Caco-2 (cell line): ENCODE data around the gene DYNC2I2. TPM values are rescaled to one million over a fixed set of nuclear protein-coding genes. Genes with fewer than 3 reads are reported as not detected.
A peak's percentile ranks its signal among the peaks of the same experiment; 100 is the strongest.

Source experiments
- BruUV-seq: library from RNA; stranded (reverse); fragments of 400-500 nt; replicated peaks from 2 replicates; lab custom pipeline; 2021; lab: Mats Ljungman, UMichigan
- CTCF ChIA-PET: fragments of 300-600 bp; sonication (Branson Sonifier 250); formaldehyde crosslinking; loops from one replicate; lab custom pipeline; 2022; ENCODE audit warnings: antibody characterized with exemption; lab: Charles Lee
- POLR2A ChIA-PET: fragments of 300-600 bp; sonication (Branson Sonifier 250); formaldehyde crosslinking; loops from one replicate; lab custom pipeline; 2022; ENCODE audit warnings: antibody characterized with exemption; lab: Charles Lee
- DNase-seq, 2 experiments: peaks; one replicate each; pipeline versions ENCODE4 v3.0.0 to v3.0.0-alpha.2; 2020 to 2022
- H3K27me3 ChIP-seq: replicated peaks from 2 replicates; pipeline ENCODE4 v1.6.0; 2011; ENCODE audit warnings: low read length; ENCODE audit not compliant: control insufficient read depth, insufficient read depth
- H3K36me3 ChIP-seq: 2 replicates; pipeline ENCODE4 v1.5.1; 2011; ENCODE audit warnings: low read length; ENCODE audit not compliant: control insufficient read depth, insufficient read depth
- H3K4me1 ChIP-seq: fragments of 250-450 bp; sonication (Bioruptor Pico); 2 replicates; pipeline ENCODE4 v1.5.1; 2020; ENCODE audit warnings: mild to moderate bottlenecking
- H3K4me3 ChIP-seq: 2 replicates; pipeline ENCODE4 v1.5.1; 2011; ENCODE audit warnings: low read depth, mild to moderate bottlenecking, control low read depth, low read length
- H3K9me3 ChIP-seq: fragments of 250-450 bp; sonication (Bioruptor Pico); 2 replicates; pipeline ENCODE4 v1.5.1; 2020; ENCODE audit warnings: mild to moderate bottlenecking, moderate library complexity
- H3K27ac Mint-ChIP-seq: one replicate; pipeline ENCODE4 v1.8.0; 2022; ENCODE audit warnings: mixed read lengths; ENCODE audit not compliant: unreplicated experiment
- H3K27me3 Mint-ChIP-seq: one replicate; pipeline ENCODE4 v1.8.0; 2022; ENCODE audit warnings: mixed read lengths; ENCODE audit not compliant: insufficient read depth, unreplicated experiment
- H3K36me3 Mint-ChIP-seq: one replicate; pipeline ENCODE4 v1.8.0; 2022; ENCODE audit warnings: mild to moderate bottlenecking, mixed read lengths; ENCODE audit not compliant: insufficient read depth, unreplicated experiment
- H3K4me1 Mint-ChIP-seq: one replicate; pipeline ENCODE4 v1.8.0; 2022; ENCODE audit warnings: low read depth, mixed read lengths; ENCODE audit not compliant: unreplicated experiment
- H3K4me3 Mint-ChIP-seq: one replicate; pipeline ENCODE4 v1.8.0; 2022; ENCODE audit warnings: mild to moderate bottlenecking, moderate library complexity, mixed read lengths; ENCODE audit not compliant: unreplicated experiment
- H3K9me3 Mint-ChIP-seq: one replicate; pipeline ENCODE4 v1.8.0; 2022; ENCODE audit warnings: mixed read lengths; ENCODE audit not compliant: unreplicated experiment
- CTCF ChIP-seq, 2 experiments: fragments of 200-600 bp in 1 of 2; IDR thresholded peaks; 1 replicate in 1 of 2; 2 replicates in 1 of 2; pipeline versions ENCODE4 v1.5.1 to v1.8.0; 2011 to 2022; ENCODE audit warnings: antibody characterized with exemption in 1 of 2, control low read depth in 1 of 2, inconsistent platforms in 1 of 2, low read depth in 1 of 2, low read length in 1 of 2, mild to moderate bottlenecking in 1 of 2, moderate library complexity in 1 of 2; ENCODE audit not compliant: insufficient read depth in 1 of 2, severe bottlenecking in 1 of 2, unreplicated experiment in 1 of 2
- intact Hi-C: fragments of 100-400 bp; cut with micrococcal nuclease; formaldehyde crosslinking; loops from one replicate; pipeline ENCODE4 v1.10.0; 2022; ENCODE audit not compliant: unreplicated experiment
- total RNA-seq: library from RNA; stranded (reverse); gene quantifications from 2 replicates; pipeline ENCODE4 v1.2.3, GENCODE V29; 2022

The DYNC2I2 gene
- total RNA-seq, 1 experiment from 2014 or later, result 80.8 TPM

- H3K9me3 Mint-ChIP-seq, result no peaks in the 10 kb centered on the region
- POLR2A ChIA-PET, result interaction anchor here (0.5 to 2.0 kb wide), 5 partner anchors 8 to 1781 kb away, joined by 3 to 26 read pairs (median 3); no protein-coding TSS in a partner anchor
- H3K36me3 ChIP-seq, result peaks cover 3% of the 10 kb centered on the region; the same call in 1 of the 2 replicates
- H3K27me3 Mint-ChIP-seq, result no peaks in the 10 kb centered on the region
- H3K36me3 Mint-ChIP-seq, result peaks cover 81% of the 10 kb centered on the region
- no peaks in the 10 kb centered on the region for H3K9me3 ChIP-seq
- no peak for TF ChIP-seq CTCF (IDR thresholded peaks at IDR 0.05; ENCODE audit: insufficient read depth in 1 of 2, low read depth in 1 of 2, low read length in 1 of 2, severe bottlenecking in 1 of 2, unreplicated experiment in 1 of 2)
- peak; percentile 39 to 54 for DNase-seq
- peaks cover 28% of the 10 kb centered on the region for H3K4me1 ChIP-seq
- no TSS peak for BruUV-seq
- peak overlapping the region; percentile 93 for H3K27ac Mint-ChIP-seq
- H3K4me3 Mint-ChIP-seq, result peak overlapping the region; percentile 96
- CTCF ChIA-PET, result interaction anchor here (1.0 to 1.2 kb wide), 2 partner anchors 54 to 140 kb away, joined by 3 to 6 read pairs; partner anchors contain the start of gene SPOUT1
- intact Hi-C loops, result loop anchor here (2.0 kb wide), 1 partner anchor 35 kb away; the partner anchor contains the start of gene ZDHHC12
- H3K4me1 Mint-ChIP-seq, result peaks cover 35% of the 10 kb centered on the region
- no peaks in the 10 kb centered on the region for H3K27me3 ChIP-seq
- H3K4me3 ChIP-seq, result peak overlapping the region; percentile 68
Observed at GRCh38 chr9:128689820-128690683, 33.4 kb upstream of the DYNC2I2 start.

DNA sequence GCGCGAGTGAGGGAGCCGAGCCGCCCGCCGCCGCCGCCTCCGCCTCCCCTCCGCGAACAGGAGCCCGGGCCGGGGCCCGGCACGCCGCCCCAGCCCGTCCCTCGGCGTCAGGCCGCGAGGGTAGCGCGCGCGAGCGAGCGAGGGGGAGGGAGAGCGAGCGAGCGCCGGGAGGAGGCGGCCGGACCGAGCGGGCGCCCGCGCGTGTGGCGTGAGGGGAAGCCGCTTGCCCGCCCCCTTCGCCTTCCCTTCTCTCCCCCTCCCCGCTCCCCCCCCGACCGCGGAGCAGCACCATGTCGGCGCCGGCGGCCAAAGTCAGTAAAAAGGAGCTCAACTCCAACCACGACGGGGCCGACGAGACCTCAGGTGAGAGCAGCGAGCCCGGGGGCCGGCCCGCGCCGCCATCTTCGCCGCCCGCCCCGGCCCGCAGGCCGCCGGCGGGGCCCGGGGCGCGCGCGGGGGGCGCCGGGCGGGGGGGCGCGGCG lies 32.7 kb upstream of the DYNC2I2 start:
- no TSS peak for BruUV-seq

More for the DNA sequence above, 32.7 kb upstream of the DYNC2I2 start:
- H3K4me1 ChIP-seq, result peaks cover 29% of the 10 kb centered on the region
- ChIA-PET CTCF (interaction anchor here (1.0 to 1.2 kb wide), 2 partner anchors 53 to 141 kb away, joined by 3 to 6 read pairs; partner anchors contain the start of gene SPOUT1), POLR2A (interaction anchor here (0.5 to 2.0 kb wide), 9 partner anchors 9 to 1782 kb away, joined by 3 to 26 read pairs (median 3); partner anchors contain the start of gene ZDHHC12)
- Mint-ChIP-seq H3K36me3 (peaks cover 81% of the 10 kb centered on the region), H3K27ac (peak overlapping the region; percentile 83), H3K4me1 (peaks cover 36% of the 10 kb centered on the region), H3K4me3 (peak overlapping the region; percentile 83), H3K27me3 (no peaks in the 10 kb centered on the region), H3K9me3 (no peaks in the 10 kb centered on the region)
- DNase-seq, result peak; percentile 64 to 71
- intact Hi-C loops, result loop anchor here (2.0 kb wide), 1 partner anchor 35 kb away; the partner anchor contains the start of gene ZDHHC12
- H3K9me3 ChIP-seq, result no peaks in the 10 kb centered on the region
- peaks cover 3% of the 10 kb centered on the region; the same call in 1 of the 2 replicates for H3K36me3 ChIP-seq
- TF ChIP-seq CTCF (IDR thresholded peaks at IDR 0.05; ENCODE audit: insufficient read depth in 1 of 2, low read depth in 1 of 2, low read length in 1 of 2, severe bottlenecking in 1 of 2, unreplicated experiment in 1 of 2), result no peak
- H3K4me3 ChIP-seq, result peak overlapping the region; percentile 68
- no peaks in the 10 kb centered on the region for H3K27me3 ChIP-seq
